ENCODE measurements around the gene ADGRL3. TPM values are rescaled to one million over a fixed set of nuclear protein-coding genes. Genes with fewer than 3 reads are reported as not detected.
"Not testable (repeated sequence)": the region's sequence is repeated elsewhere in the genome, so short reads cannot be mapped to it uniquely, and the experiment has no call there.

The ADGRL3 gene
- polyA plus RNA-seq, 1 donor, result 31.1 TPM

GRCh38 chr4:61638591-61638990, 438.5 kb downstream of the ADGRL3 start:
- no peak for DNase-seq

DNA sequence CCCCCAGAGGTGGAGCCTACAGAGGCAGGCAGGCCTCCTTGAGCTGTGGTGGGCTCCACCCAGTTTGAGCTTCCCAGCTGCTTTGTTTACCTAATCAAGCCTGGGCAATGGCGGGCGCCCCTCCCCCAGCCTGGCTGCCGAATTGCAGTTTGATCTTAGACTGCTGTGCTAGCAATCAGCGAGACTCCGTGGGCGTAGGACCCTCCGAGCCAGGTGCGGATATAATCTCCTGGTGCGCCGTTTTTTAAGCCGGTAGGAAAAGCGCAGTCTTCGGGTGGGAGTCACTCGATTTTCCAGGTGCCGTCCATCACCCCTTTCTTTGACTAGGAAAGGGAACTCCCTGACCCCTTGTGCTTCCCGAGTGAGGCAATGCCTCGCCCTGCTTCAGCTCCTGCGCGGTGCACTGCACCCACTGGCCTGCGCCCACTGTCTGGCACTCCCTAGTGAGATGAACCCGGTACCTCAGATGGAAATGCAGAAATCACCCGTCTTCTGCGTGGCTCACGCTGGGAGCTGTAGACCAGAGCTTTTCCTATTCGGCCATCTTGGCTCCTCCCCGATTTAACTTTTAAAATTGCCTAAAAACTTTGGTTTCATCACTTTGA, 446.7 kb downstream of the ADGRL3 start:
- DNase-seq, result not testable (repeated sequence)

DNA sequence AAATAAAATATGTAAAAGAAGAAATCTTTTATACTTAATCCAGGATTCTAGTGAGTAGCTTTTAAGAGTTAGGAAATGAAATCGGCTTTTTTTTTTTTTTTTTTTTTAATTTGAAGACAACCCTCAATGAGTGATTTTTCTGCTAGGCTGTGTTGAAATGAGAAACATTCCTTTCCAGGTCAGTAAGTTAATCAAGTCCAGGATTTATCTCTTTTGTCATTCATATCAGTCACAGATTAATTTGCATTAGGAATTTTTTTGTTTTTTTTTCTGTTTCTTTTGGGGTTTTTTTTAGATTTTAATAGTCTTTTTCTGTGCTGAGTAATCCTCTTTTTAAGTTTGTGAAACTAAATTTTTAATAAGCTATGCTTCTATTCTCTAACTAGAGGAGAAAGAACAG, 448.1 kb downstream of the ADGRL3 start:
- DNase-seq, result no peak

DNA sequence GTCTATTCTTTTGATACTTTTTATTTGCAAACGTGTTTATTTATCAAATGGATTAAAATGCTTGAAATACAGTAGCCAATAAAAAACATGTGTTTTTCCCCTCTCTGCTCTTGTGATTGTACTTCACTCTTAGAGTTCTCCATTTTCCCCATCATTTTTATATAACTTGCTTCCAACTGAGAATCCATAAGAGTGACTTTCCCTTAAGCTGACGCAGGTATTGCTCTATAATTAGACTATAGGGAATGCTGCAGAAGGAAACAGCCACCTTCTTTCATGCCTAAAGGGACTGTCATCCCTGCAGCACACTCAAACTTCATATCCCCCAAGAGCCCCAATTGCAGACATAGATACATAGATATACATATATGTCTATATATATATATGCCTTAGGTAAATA, 456.9 kb downstream of the ADGRL3 start:
- no peak for DNase-seq

- no peak for DNase-seq
Observed at GRCh38 chr4:61661960-61662359, 461.8 kb downstream of the ADGRL3 start.

DNA sequence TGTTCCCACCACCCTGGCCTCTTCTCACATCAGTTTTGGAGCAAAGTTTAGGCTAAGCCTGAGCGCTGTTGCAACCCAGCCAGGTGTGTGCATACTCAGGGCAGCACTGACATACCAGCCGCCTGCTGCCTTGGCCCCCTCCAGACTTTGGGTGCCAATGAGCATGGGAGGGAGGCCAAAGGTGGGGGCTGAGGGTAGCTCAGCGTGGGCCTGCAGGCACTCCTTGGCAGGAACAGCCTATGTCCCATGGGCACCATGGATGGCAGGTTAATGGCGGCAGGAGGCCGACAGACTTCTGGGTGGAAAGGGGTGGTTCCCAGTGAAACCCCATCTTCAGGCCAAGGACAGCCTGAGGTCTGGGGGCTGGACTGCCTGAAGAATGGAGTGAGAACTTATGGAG, 462.2 kb downstream of the ADGRL3 start:
- DNase-seq, result no peak

DNA sequence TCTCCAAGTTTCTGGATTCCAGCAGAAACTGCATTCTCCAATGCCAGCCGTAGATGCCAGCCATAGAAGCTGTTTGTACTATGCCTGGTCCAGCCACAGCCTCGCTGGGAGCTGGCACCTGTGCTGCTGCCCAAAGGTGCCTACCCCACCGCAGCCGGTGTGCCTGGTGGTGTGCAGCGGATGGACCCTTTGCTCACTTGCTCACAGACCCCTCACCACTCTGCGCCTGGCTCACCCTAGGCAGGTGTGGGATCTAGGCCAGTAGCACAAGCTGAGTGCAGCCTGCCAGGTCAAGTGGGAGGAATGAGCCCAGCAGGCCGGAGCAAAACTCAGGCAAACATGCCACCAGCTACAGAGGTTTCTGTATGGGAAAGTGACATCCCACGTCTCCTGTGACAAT, 463.2 kb downstream of the ADGRL3 start:
- no peak for DNase-seq

GRCh38 chr4:61665649-61666048, 465.5 kb downstream of the ADGRL3 start:
- no peak for DNase-seq

DNA sequence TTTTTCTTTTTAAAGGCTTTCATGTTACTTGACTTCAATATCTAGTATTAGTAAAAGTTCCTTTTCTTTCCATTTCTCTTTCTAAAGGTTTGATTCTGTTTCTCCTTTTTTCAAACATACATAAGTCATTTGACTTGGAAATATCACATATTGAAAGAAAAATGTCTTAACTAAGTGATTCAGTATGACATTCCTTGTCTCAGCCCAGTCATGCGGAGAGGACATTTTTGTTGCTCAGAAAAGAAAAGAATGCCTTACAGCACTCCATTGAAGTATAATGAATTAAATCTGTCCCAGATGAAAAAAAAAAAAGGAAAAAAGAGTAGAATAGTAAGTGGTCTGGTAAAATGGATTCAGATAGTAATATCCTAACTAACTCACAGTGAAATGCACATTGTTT, 466.1 kb downstream of the ADGRL3 start:
- no peak for DNase-seq

- no peak for DNase-seq
Observed at GRCh38 chr4:61671599-61671998, 471.5 kb downstream of the ADGRL3 start.

DNA sequence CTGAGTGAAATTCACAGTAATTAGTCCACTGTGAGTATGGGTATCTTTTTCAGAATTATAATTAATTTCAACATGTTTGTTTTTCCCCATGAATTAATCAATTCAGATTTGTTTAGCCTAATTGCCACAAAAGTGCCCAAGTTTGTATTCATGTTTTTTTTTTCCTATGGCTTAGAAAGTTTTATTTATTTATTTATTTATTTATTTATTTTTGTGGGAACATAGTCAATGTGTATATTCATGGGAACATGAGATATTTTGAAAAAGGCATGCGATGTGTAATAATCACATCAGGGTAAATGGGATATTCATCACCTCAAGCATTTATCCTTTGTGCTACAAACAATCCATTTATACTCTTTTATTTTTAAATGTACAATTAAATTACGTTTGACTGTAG, 475.3 kb downstream of the ADGRL3 start:
- no peak for DNase-seq

DNA sequence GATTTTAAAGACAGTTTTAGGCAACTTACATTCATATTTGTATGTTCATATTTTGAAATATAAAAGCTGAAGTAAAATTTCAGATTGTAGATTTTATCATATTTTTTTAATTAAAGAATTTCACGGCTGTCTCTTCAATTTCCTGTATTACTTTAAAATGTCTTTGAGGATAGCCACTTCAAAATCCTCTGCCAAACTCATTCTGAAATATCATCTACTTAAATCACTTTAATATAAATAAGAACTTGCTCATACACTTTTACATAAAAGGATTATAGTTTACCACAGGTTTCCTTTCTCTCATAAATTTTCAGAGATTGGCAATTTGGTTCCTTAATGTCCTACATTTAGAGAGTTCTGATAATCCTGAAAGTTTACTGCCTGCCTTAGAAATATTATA, 478.2 kb downstream of the ADGRL3 start:
- DNase-seq, result no peak

DNA sequence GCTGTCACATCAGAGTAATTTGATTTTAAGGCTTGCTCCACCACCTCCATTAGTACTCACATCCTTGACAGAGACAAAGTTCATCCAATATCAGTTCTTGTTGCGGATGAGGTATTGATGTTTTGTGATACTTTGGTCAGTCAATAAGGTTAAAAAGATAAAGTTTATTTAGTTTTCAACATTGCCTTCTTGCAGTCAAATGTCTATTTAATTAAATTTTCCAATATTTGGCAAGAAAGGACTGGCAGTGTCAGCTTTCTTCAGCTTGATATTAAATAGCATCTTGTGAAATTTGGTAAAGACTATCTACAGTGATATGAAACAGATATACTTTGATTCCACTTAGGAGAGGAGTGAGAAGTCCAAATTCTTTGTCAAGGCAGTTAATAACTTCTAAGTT, 493.4 kb downstream of the ADGRL3 start:
- no peak for DNase-seq

- peak; percentile 21 for DNase-seq
Observed at GRCh38 chr4:61714387-61714911, 514.3 kb downstream of the ADGRL3 start.

DNA sequence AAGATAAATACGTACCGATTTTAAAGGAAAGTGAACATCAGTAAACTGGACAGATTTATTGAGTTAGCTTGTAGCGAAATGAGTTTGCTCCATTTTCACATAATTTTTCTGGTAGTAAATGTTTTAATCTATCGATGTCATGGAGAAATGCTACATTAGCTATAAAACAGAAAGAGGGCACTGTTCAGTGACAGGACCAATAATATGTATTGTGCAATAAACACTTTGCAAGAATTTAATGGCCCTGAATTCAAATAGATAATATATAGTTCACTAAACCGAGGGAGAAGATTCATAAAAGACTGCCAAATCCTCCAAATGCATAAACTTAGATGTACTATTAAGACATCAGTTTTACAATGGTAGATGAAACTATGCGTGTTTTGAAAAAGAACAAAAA, 516.3 kb downstream of the ADGRL3 start:
- no peak for DNase-seq

- DNase-seq, result no peak
Observed at GRCh38 chr4:61723492-61723891, 523.4 kb downstream of the ADGRL3 start.

DNA sequence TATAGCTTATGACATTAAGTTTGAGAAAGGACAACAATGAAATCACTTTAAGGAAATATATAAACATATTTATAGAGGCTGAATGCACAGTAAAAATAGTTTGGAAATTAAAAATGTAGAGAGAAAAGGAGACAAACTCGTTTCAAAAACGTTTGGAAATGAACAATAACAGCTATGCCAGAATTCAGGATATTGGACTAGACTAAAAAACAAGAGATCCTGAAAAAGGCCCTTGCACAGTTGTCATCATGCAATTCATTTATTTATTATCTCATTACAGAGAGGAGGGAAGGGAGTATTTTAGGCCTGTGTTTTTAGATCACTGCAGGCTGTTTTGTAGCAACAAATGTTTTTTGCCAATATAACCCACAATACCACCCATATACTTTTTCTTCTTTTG, 527.2 kb downstream of the ADGRL3 start:
- no peak for DNase-seq

GRCh38 chr4:61734409-61734808, 534.3 kb downstream of the ADGRL3 start:
- no peak for DNase-seq

- no peak for DNase-seq
Observed at GRCh38 chr4:61739887-61740286, 539.8 kb downstream of the ADGRL3 start.

DNA sequence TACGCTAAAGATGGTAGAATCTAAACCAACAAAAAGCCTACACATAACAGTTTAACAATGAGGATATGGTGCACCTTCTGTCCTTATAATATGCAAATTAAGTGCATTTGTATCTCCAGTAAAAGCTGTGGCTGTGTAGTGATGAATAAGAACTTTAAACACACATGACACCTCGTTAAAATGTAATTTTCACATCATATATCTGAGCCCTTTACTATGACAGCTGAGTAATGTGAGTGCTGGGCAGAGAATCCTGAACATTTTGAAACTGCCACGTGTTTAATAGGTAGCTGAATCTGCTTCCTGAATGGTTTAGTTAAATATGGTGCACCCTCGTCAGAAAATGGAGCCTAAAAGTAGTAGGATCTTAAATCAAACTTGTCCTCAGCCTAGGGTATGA, 540.8 kb downstream of the ADGRL3 start:
- DNase-seq, result no peak

DNA sequence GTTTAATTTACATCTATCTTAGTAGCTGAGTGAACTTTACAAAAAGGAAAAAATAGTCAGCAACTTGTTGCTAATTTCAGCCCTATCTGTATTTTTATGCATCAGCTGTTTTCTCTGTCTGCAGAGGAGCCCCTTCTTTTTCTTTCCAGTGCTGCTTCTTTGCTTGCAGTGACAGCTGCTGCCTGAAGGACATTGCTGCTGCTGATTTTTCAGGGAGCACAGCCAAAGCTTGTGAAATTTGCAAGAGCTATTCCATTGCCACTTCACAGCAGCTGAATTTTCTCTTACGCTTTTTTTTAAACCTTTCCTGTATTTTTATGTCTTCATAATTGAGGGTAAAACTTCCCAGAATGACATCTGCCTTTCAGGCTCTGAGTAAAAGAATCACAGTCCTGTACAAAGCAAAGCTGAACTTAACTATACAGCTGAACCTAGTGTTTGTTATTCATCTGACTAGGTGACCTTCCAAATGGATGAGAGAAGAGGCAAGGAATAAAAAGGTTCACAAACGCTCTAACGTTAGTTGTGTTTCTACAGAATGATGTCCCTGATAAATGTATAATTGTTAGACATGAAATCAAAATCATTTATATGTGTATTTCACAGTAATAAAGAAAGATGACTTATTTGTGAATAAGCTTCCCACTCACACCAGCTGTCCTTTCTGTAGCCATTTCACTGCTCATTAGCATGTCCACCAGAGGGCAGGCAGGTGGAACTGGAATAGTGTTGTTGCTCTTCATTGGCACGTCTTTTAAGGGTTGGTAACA, 541.4 kb downstream of the ADGRL3 start:
- DNase-seq, result peak; percentile 31

DNA sequence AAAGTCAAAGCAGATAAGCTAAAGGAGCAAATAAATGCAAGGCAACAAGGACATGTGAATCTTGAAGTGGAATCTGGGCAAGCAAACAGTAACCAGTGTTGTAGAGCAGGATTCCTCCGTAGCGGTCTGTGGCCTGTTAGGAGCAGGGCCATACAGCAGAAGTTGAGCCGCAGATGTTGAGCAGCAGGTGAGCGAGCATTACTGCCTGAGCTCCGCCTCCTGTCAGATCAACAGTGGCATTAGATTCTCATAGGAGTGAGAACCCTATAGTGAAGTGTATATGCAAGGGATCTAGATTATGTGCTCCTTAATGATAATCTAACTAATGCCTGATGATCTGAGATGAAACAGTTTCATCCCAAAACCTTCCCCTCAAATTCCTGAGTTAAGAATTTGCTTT, 550.7 kb downstream of the ADGRL3 start:
- no peak for DNase-seq

GRCh38 chr4:61752617-61753016, 552.5 kb downstream of the ADGRL3 start:
- no peak for DNase-seq

DNA sequence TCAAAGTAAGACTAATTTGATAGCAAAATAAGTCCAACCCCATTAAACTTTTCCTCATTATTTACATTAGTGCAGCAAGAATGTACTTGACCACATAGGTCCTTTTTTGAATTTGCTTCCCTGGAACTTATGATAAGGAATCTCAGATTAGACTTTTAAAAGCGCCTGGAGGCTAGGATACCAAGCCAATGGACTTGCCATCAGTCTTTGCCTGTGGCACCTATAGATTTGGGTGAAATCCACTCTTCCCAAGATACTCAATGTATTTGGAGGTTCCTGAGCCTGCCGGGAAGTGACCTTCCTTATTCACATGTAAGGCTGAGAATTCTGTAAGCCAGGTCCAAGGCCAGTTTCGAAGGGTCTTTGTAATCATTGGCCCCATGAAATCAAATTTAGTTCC, 553.6 kb downstream of the ADGRL3 start:
- DNase-seq, result no peak

Measured in left kidney (tissue), 2 donors.